GM21381 (cell line): Measurements from ENCODE around the gene EEF1E1.

ENCODE experiments used
- ATAC-seq: cut with Tn5 transposase; IDR thresholded peaks from one replicate; pipeline ENCODE4 v1.9.1; 2021; ENCODE audit warnings: mild to moderate bottlenecking, moderate library complexity; ENCODE audit not compliant: unreplicated experiment

EEF1E1 gene

DNA sequence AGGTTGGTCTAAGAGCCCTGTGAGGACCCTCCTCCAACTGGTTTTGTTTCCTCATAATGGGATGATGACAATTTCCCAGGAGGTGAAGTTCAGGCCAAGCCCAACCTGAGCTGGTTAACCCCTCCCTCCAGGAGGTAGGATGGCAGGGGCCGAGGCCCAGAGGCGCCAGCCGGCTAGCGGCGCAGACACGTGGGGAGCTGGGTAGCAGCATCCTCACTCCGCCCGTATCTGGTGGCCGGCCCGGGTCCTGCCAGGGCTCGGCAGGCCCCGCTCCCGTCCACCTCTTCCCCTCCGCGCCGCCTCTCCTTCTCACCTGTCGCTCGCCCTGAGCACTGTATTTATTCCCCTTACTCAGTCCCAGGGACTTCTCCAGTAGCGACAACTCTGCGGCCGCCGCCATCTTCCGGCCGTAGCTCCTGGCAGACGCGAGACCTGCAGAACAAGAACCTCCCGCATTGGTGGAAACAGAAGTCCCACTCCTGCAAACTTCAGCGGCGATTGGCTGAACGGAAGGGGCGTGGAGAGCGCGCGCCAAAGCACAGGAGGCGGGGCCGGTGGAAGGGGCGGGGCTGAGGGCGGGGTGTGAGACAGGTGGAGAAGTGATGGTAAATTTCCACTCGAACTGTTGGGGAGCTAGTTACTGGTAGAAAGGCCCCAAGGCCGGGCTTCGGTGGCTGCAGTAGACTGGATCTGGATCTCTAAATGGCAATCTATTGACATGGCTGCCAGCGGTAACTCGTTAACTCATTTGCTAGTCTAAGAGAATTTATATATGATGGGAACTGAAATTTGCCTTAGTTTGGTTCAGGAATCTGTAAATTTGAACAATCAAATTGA lies at the start of gene EEF1E1:
Gene EEF1E1, minus strand, starts transcription at position 427 of the 837 bp plus-strand sequence. Its CDS starts 27 bp downstream, at position 400.
- ATAC-seq: peak; percentile 99

DNA sequence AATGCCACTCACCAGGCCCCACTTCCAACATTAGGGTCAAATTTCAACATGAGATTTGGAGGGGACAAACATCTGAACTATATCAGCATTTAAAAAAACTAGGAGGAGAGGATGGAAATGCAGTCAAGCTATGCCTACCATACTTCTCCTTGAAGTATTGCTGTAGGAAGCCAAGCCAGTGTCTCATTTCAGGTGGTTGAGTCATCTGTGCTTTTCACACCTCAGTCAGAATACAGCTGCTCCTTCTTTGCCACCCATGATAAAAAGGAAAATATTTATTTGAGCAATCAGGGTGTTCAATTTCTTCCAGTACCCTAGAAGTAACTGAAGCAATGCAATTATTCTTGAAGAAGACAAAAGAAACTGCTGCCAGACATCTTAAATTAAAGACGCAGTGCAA lies 47.0 kb upstream of the EEF1E1 start:
- ATAC-seq: no peak

DNA sequence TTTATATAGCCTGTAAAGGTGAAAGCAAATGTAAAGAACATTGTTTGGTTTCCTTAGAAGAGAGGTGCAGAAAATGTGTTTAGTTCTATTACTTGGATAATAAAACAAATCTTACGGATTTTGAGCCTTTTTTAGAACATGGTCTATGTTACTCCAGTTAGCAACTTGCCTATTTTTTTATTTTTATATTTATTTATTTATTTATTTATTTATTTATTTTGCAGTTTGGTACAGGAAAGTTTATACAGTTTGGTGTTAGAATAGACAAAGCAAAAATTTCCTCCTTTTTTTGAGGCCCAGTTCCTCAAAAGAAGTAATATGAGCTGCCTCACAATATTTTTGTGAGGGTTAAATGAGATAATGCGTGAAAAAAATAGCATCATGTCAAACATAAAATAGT lies 41.6 kb upstream of the EEF1E1 start:
- no peak for ATAC-seq

DNA sequence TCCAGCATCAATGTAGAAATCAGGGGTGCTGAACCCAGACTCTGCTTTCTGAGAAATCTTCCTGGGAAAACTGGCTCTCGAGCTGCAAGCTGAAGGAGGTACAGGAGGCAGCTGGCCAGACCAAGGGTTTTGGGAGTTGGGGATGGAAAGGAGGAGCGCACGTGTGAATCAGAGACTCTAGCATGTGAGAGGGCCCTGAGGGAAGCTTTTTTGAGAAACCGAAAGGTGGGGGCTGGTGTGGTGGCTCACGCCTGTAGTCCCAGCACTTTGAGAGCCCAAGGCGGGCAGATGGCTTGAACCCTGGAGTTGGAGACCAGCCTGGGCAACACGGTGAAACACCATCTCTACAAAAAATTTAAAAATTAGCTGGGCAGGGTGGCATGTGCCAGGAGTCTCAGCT lies 37.1 kb upstream of the EEF1E1 start:
- no peak for ATAC-seq

DNA sequence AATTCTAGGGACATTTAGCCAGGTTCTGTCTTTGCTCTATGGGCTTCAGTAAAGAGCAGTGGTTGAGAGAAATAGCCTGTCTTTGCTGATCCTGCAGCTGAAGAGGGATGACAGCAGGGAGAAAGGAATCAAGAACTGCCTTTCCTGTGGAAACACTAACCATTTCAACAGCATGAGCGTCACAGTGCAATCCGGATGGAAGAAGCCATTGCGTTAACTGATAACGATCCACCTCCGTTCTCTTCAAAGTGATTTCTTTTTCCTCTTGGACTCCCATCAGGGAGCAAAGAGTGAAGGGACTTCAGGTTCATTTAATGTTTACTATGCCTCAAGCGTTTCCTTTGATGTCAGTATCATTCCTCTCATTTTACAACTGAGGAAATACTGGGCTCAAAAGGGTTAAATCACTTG lies 35.2 kb upstream of the EEF1E1 start:
- no peak for ATAC-seq

DNA sequence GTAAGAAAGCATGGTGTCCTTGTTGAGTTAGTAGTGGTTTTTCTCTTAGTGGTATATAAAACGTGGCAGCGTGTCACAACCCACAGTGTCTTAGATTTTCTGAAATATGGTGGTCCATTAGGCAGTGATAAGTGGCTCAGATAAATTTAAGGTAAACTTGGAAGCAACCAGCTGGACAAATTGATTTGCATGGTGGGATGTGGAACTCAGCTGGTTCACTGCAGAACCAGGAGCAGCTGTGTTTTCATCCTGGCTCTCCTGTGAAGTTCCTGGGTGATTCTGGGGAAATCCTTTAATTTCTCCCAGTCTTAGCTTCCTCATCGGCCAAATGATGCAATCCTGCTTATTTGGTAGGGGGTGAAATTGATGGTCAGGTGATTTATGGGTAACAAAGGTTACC lies 32.9 kb upstream of the EEF1E1 start:
- no peak for ATAC-seq

DNA sequence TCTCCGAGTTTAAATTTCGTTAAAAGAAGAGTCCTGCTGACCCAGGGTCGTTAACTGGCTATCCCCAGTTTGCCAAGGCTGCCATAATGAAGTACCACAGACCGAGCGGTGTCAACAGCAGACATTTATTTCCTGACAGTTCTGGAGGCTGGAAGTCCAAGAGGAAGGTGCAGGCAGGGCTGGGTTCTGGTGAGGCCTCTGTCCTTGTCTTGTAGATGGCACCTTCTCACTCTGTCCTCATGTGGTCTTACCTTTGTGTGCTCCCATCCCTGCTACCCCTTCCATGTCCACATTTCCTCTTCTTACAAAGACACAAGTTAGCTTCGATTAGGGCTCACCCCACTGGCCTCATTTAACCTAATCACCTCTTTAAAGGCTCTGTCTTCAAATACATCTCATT lies 29.8 kb upstream of the EEF1E1 start:
- no peak for ATAC-seq

DNA sequence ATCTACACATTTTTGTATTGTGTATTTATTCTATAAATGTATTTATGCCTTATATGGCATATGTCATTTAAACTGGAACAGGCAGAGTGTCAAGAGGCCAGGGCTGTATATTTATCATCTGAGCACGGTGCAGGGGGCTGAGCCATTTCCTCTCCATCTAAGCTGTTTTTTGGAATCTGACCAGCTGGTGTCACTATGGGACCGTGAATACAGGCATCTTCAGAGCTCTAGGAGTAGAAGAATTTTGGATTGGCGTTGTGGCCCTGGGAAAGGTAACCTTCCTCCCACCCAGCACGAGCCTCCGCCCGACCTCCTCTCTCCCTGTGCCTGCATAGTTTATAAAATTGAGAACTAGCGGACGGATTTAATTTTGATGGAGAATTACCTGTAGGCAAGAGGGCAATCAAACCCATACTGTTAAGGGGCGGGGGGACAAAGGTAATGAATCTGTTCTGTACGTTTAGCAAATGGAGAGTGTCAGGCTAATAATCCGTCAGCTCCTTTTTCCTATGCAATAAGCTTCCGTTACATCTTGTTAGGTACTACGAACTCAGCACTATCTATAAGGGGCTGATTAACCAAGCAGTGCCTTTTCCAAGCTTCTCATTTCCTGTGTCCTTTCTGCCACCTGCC lies 29.0 kb upstream of the EEF1E1 start:
- no peak for ATAC-seq

DNA sequence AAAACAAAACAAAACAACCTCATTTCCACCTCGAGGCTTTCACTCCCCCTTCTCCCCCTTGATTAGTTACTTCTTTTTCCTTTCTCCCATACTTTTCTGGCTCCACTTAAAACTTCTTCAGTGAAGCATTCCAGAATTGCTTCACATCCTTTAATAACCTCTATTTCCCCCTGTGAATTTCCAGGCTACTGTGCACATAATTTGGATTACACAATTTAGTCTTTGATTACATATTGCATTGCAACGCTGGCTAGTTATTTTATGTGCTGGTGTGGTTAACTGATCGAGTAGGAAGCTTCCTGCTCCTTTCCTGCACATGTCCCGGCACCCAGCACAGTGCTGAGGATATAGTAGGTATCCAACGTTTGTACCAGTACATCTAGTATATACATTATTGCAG lies 28.1 kb upstream of the EEF1E1 start:
- ATAC-seq: no peak

DNA sequence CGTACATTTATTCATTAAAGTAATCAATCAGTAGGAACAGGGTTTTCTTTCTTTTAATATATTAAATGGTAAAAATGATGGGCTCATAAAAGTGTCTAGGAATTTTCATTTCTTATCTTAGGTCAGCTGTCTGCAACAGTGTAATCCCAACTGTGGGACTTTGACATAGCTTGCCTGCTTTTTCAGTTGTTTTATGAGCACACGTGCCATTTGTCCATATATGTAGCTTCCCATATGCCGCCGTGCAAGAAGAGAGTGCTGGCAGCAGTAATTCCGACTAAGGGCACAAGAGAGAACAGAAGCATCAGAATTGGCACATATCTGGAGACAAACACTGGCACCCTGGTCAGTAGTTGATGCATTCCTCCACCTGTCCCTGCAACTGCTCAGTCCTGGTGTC lies 20.9 kb upstream of the EEF1E1 start:
- no peak for ATAC-seq

DNA sequence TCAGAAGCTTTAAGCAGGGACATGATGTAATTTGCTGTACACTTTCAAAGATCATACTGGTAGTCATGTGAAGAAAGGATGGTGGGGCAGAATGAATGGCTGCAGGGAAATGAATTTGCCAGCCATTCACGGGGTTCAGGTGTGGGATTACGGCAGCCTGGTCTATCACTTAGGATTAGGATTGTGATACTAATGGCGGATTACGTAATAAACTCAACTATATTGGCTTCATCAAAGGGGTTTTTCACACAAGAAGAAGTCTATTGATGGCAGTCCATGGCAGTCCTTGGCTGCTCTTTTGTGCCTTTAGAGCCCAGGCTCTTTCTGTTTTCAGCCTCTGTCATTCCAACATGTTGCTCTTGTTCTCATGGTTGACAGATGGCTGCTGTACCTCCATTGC lies 12.6 kb upstream of the EEF1E1 start:
- no peak for ATAC-seq

DNA sequence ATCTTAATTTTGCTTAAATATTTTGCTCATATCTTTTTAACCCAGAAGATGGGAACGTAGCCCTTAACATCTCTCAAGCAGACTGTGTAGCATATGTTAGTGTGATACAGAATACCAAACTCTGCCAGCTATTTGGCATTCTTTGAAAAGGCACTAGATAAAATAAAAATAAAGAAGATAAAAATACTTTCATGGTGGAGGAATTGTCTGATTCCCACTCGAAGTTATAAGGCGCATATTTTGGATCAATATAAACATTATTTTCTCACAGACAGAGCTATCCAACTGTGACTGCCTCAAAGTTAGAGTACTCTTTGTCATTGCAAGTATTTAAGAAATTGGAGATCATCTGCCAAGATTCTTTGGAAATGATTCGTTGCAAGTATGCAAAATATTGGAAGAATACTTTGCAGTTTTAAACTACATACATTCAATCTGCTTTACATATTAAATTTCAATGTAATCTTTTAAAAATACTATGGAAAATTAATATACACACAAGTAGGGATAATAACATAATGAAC lies 10.8 kb upstream of the EEF1E1 start:
- ATAC-seq: no peak

DNA sequence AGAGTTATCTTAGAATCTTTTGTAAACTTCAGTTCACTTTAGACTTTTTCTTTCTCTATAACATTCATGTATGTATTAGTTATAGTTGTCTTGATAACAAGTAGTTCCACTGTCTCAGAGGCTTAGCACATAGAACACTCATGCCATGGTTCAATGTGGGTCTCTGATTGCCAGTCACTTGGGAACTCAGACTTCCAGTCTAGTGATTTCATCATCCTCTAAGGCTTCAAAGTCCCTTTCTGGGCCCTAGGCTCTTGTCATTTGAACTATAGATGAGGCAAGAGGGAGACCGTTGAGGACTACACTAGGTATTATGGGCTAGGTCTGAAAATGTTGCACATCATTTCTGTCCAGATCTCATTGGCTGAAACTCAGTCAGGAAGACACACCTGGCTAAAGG lies 8.4 kb upstream of the EEF1E1 start:
- no peak for ATAC-seq

DNA sequence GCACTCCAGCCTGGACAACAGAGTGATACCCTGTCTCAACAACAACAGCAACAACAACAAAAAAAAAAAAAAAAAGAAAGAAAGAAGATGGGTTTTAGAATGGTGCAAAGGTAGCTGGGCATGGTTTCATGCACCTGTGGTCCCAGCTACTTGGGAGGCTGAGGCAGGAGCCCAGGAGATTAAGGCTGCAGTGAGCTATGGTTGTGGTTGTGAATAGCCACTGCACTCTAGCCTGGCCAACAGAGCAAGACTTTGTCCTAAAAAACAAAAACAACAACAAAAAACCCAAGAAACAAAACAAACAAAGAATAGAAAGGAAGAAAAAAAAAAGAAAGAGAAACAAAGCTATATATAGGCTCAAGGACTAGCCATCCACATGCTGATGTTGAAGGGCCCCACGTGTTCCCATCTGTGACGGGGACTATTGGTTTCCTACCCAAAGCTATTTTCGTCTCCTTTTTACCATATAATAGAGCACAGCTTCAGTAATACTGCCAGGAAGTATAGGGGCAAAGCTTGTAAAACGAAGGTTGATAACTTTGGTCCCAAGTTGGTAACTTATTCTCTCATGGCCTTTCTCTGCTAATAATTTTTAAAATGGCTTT lies 7.9 kb upstream of the EEF1E1 start:
- ATAC-seq: peak; percentile 80

DNA sequence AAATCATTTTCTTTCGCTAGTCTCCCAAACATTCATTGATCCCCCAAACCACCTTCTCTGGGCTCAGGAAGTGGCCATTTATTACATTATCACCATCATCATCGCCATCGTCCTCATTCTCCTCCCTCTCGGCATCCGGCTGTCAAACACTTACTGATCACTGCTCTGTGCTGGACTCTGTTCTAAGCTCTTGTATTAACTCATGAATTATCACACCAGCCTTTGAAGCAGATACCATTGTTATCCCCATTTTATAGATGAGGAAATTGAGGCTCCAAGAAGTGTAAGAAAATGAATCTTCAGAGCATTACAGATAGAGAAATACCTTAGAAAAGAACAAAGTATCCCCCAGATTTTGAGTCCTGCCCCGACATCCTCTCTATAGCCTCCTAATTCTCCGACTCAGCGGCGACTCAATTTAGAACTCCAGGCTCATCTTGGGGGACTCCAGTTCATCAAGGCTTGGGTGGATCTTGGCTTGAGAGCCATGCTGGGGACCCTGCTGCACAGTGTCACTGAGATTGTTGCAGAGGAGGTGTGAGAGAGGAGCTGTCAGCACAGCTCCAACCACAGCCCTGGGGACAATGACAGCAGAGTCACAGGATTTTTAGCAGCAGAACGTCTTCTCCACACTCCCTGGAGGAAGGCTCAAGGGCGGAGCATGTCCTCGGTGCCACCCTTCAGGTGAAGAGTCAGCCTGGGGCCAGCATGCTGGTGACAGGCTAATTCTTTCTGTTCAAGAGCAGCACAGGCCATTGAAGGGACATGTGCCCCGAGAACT lies 6.6 kb upstream of the EEF1E1 start:
- no peak for ATAC-seq

DNA sequence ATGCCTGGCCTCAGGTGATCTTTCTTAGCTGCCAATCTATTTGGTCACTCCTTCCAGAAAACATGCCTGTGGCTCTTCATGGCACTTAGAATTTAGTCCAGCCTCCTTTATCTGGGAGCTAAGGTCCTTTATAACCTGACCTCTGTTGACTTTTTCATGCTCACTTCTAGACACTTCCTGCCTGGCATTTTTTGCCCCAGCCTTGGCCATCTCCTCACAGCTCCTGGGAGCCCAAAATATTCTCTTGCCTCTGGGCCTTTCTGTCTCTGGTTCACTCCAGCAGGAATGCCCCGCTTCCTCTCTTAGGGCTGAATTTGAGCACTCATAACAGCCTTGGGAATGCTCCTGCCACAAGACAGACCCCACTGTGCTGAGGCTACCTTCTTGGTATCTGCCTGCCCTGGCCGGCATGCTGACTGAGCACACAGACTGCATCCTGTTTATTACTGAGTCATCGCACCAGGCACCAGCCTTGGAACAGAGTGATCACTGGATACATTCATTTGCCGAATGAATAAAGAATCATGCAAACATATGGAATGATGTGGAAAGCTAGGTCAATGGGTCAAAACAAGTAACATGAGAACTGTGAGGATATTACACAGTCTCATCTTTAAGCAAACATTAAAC lies 5.8 kb upstream of the EEF1E1 start:
- no peak for ATAC-seq

DNA sequence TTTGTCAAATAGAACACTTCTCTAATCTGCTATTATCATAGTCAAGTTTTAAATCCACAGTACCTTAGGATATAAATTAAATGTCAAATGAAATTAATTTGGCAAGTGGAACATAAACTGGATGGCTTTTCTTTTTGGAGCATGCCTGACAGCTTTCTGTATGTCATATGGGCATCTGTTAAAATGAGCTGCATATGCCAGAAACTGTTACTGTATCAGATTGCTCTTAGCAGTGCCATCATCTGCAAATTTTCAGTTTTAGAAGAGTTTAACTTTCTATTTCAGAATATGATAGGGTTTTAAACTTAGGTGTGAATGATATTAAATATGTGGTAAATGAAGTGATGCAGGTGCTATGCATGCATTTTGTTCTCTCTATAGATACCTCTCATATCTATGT lies 3.4 kb upstream of the EEF1E1 start:
- ATAC-seq: no peak

DNA sequence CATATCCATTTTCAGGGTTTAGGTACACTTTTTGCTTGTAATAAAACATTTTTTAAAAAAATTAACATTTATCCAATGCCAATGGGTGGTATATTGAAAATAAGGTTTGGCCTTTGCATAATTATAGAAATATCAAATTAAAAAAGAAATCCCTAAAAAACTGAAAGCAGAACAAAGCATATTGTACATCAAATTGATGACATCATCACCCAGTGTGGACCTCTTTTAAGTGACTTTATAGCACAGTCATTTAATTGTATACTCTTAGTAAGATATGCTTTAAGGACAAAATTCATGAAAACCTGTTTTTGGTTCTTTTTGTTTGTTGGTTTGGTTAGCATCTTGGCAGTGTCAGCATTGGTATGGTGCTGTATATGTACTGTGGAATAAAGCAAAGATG lies 1.4 kb upstream of the EEF1E1 start:
- no peak for ATAC-seq

DNA sequence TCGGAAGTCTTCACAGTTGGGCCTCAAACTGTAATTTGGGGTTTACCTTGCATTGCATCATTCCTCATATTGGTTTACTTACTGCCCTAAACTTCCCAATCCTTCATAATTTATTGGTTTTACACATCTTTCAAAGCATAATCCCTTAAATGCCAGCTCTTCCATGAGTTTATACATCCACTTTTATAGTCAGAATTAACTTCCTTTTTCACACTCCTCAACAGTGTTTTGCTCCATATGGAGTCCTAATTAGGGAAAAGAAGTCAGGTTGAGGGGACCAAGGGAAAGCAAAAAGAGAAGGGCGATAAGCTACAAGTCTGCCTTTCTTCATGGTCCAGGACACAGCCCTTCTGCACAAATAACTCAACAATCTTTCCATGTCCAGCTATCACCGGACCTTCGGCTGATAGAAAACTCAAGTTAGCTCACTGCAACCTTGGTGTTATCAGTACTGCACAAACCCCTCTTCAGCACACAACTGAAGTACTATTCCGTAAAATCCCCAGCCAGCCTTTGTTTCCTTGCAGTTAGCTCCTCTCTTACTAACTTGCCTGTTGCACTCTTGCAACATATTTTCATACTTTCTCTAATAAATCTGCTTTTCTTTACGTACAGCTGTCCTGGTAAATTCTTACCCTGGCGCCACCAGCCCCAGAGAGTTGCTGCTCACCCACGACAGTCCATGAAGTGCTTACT lies 2.0 kb downstream of the EEF1E1 start:
- ATAC-seq: no peak

DNA sequence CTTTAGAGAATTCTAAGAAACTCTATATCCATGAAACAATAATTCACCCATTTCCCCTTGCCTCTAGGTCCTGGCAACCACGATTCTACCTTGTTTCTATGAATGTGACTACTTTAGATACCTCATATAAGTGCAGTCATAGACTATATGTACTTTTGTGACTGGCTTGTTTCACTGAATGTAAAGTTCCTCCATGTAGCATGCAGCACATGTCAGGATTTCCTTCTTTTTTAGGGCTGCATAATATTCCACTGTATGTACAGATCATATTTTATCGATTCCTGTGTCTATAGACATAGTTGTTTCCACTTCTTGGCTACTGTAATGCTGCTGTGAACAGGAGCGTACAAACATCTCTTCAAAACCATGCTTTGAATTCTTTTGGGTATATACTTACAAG lies 11.7 kb downstream of the EEF1E1 start:
- no peak for ATAC-seq
